Measurements from ENCODE around the gene C16orf90. TPM values are rescaled to one million over a fixed set of nuclear protein-coding genes. Genes with fewer than 3 reads are reported as not detected.

The C16orf90 gene
- polyA plus RNA-seq, 1 of the 3 experiments (the other 2 are of a cell fraction), result not detected

DNA sequence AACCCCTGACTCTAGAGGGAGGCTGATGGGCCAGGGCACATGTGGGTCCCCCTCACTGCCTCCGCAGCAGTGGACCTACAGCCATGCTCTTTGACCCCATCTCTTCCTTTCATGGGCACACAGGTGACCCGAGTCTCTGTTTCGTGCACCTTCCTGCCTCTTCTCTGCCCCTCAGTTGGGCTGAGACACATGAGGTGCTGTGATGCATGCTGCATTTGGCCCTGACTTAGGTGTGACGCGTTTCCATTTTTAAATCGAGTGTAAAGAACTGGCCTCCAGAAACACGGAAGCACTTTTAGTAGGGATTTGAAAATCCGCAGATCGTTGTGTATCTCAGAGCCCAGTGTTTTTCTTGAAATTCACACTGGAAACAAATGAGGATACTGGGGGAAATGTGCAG, 24.6 kb downstream of the C16orf90 start:
- Histone ChIP-seq H3K4me2 (no peak overlapping the region), H3K79me2 (ENCODE audit: insufficient read depth) (peaks cover 100% of the 10 kb centered on the region), H3K4me3 (ENCODE audit: low read depth in 2 of 2, low read length in 1 of 2) (no peak overlapping the region), H3K9me2 (no peaks in the 10 kb centered on the region), H3K27ac (ENCODE audit: low read depth in 2 of 2, low read length in 1 of 2) (no peak overlapping the region), H4K20me1 (ENCODE audit: insufficient read depth) (peaks cover 98% of the 10 kb centered on the region), H3K27me3 (ENCODE audit: insufficient read depth) (no peaks in the 10 kb centered on the region), H3K36me3 (replicated peaks in 1 of 2; ENCODE audit: control insufficient read depth in 1 of 2, insufficient read depth in 2 of 2, low read length in 1 of 2) (peaks cover 9 to 14% of the 10 kb centered on the region in 2 experiments), H2AFZ (ENCODE audit: low read depth) (no peak overlapping the region), H3K9ac (no peak overlapping the region), H3K9me3 (no peaks in the 10 kb centered on the region), H3K4me1 (ENCODE audit: control insufficient read depth in 1 of 2, insufficient read depth in 2 of 2, low read depth in 1 of 2, low read length in 1 of 2) (no peaks in the 10 kb centered on the region; a peak in 1 of 4 replicates), H3F3A (replicated peaks; ENCODE audit: insufficient read depth) (no peaks in the 10 kb centered on the region)
- ChIA-PET CTCF (interaction anchor here (1.3 kb wide), 1 partner anchor 13 kb away, joined by 3 read pairs; no protein-coding TSS in a partner anchor), POLR2A (no interaction called here)
- no peak for DNase-seq
- no peak for TF ChIP-seq TAF1 (IDR thresholded peaks at IDR 0.05; ENCODE audit: borderline replicate concordance, low read depth, low read length)
- TF ChIP-seq, protein P1, sequence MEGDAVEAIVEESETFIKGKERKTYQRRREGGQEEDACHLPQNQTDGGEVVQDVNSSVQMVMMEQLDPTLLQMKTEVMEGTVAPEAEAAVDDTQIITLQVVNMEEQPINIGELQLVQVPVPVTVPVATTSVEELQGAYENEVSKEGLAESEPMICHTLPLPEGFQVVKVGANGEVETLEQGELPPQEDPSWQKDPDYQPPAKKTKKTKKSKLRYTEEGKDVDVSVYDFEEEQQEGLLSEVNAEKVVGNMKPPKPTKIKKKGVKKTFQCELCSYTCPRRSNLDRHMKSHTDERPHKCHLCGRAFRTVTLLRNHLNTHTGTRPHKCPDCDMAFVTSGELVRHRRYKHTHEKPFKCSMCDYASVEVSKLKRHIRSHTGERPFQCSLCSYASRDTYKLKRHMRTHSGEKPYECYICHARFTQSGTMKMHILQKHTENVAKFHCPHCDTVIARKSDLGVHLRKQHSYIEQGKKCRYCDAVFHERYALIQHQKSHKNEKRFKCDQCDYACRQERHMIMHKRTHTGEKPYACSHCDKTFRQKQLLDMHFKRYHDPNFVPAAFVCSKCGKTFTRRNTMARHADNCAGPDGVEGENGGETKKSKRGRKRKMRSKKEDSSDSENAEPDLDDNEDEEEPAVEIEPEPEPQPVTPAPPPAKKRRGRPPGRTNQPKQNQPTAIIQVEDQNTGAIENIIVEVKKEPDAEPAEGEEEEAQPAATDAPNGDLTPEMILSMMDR (IDR thresholded peaks at IDR 0.05), result no peak
- no peak for TF ChIP-seq MXI1 (IDR thresholded peaks at IDR 0.05; ENCODE audit: low read depth, low read length)
- TF ChIP-seq POLR2AphosphoS5 (IDR thresholded peaks at IDR 0.05; ENCODE audit: low read depth, low read length), result no peak
- TF ChIP-seq, protein P2, sequence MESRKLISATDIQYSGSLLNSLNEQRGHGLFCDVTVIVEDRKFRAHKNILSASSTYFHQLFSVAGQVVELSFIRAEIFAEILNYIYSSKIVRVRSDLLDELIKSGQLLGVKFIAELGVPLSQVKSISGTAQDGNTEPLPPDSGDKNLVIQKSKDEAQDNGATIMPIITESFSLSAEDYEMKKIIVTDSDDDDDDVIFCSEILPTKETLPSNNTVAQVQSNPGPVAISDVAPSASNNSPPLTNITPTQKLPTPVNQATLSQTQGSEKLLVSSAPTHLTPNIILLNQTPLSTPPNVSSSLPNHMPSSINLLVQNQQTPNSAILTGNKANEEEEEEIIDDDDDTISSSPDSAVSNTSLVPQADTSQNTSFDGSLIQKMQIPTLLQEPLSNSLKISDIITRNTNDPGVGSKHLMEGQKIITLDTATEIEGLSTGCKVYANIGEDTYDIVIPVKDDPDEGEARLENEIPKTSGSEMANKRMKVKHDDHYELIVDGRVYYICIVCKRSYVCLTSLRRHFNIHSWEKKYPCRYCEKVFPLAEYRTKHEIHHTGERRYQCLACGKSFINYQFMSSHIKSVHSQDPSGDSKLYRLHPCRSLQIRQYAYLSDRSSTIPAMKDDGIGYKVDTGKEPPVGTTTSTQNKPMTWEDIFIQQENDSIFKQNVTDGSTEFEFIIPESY (IDR thresholded peaks at IDR 0.05; ENCODE audit: borderline replicate concordance, low read depth), result no peak
- no peak for TF ChIP-seq CHD2 (IDR thresholded peaks at IDR 0.05; ENCODE audit: low read length, partially characterized antibody)
- TF ChIP-seq FOXJ3 (CRISPR knock-in tag; IDR thresholded peaks at IDR 0.05), result no peak
- no peak for TF ChIP-seq JUND (IDR thresholded peaks at IDR 0.05)
- TF ChIP-seq MEF2A (IDR thresholded peaks at IDR 0.05; ENCODE audit: borderline replicate concordance, low read depth), result no peak
- TF ChIP-seq GATA2 (CRISPR knock-in tag; IDR thresholded peaks at IDR 0.05), result no peak
- no peak for TF ChIP-seq RAD21 (IDR thresholded peaks at IDR 0.05; ENCODE audit: low read length)
- no peak for TF ChIP-seq EP300 (IDR thresholded peaks at IDR 0.05; ENCODE audit: borderline replicate concordance in 1 of 2, low read depth in 1 of 2, low read length in 1 of 2)
- no peak for TF ChIP-seq ELF1 (IDR thresholded peaks at IDR 0.05)
- TF ChIP-seq EZH2phosphoT487 (IDR thresholded peaks at IDR 0.05; ENCODE audit: borderline replicate concordance, low read depth), result no peak
- TF ChIP-seq RCOR1 (IDR thresholded peaks at IDR 0.05; ENCODE audit: low read length), result no peak
- no peak for TF ChIP-seq YY1 (IDR thresholded peaks at IDR 0.05; ENCODE audit: low read depth)
- no peak for TF ChIP-seq RFX5 (IDR thresholded peaks at IDR 0.05; ENCODE audit: low read length)
- TF ChIP-seq NFIC (IDR thresholded peaks at IDR 0.05; ENCODE audit: borderline replicate concordance), result no peak
- TF ChIP-seq TEAD4 (IDR thresholded peaks at IDR 0.05; ENCODE audit: borderline replicate concordance, insufficient read depth), result no peak
- no peak for TF ChIP-seq SIN3A (IDR thresholded peaks at IDR 0.05; ENCODE audit: borderline replicate concordance, low read depth, low read length)
- WGBS (ENCODE audit: low lambda C conversion rate), result 97% methylated on average over 9 of the region's 9 CpGs

Measured in SK-N-SH (cell line).